ENCODE results near the gene USP34. TPM values are rescaled to one million over a fixed set of nuclear protein-coding genes. Genes with fewer than 3 reads are reported as not detected.

The USP34 gene
- total and polyA plus RNA-seq, 9 of the 15 experiments (the other 6 are each of a cell fraction or from before 2014, with no cell fraction given), result 19.8 to 108 (median 67.8) TPM

DNA sequence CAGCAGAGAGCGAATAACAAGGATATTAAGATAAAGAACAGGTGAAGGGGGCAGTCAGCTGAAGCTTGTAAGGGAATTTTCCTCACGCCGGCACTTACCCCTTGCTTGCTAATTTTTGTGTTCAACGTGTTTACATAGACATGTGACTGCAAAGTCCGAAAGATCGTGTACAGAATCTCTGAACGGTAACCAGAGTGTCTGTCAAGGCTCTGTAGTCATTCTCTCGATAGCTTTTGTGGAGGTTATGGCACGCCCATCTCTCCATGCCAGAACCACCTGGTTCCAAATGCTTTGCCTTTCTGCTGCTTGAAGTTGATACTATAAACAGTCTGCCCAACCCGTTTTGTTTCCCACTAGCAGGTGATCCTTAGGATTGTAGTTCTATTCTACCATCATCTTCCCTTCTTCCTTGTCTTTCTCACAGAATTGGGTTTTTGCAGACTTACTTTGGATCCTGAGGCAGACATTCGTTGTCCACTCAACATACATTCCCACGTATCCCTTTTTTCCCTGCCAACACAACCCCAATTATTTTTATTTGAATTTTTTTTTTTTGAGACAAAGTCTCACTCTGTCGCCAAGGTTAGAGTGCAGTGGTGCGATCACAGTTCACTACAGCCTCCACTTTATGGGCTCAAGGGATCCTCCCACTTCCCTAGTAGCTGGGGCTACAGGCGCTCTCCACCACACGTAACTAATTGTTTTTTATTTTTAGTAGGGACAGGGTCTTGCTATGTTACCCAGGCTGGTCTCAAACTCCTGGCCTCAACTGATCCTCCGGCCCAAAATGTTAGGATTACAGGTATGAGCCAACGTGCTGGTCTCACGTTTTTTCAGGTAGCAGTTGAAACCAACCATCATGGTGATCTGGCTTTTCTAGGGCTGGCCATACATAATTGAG is 1.3 kb upstream of the USP34 start (continued):
- TF ChIP-seq, protein P1, sequence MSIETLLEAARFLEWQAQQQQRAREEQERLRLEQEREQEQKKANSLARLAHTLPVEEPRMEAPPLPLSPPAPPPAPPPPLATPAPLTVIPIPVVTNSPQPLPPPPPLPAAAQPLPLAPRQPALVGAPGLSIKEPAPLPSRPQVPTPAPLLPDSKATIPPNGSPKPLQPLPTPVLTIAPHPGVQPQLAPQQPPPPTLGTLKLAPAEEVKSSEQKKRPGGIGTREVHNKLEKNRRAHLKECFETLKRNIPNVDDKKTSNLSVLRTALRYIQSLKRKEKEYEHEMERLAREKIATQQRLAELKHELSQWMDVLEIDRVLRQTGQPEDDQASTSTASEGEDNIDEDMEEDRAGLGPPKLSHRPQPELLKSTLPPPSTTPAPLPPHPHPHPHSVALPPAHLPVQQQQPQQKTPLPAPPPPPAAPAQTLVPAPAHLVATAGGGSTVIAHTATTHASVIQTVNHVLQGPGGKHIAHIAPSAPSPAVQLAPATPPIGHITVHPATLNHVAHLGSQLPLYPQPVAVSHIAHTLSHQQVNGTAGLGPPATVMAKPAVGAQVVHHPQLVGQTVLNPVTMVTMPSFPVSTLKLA (conservative IDR thresholded peaks at IDR 0.05), result peak; percentile 87 to 88
- TF ChIP-seq POLR2AphosphoS2 (IDR thresholded peaks at IDR 0.05; ENCODE audit: low read length), result peak; percentile 20; the same call in 1 of the 2 replicates

DNA sequence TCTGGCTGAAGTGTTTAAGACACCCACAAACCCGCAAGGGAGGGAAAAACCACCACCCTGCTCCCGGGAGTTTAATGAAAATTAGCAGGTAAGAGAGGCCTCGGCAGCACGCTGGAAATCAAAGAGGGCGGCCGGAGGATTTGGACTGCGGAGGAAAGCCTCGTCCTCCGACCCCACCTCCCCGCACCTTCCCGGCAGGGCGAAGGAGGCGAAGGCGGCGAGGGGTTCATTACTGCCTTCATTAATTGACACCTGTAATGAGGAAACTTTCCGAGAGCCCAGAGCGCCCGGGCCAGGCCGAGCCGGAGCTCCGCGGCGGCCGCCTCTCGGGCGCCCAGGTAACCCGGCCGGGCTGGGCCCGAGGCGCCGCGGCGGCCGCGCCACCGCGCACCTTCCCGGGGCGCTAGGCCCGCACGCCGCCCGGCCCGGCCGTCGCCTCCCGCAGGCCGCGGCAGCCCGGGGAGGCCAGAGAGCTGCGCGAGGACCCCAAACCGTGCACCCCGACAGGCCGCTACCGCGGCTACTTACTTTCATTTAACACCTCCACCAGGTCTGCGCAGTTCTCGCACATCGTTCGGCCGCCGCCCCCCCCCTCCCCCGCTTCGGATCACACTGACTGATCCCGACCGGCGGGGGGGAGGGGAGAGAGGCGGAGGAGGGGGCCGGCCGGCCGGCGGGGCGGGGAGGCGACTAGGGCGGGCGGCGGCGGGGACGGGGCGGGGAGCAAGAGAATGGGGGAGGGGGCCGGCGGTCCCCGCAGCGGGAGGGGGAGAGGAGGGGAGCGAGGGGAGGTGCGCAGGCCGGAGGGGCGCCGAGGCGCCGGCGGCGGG is 550 bp downstream of the USP34 start:
- ATAC-seq (peak; percentile 43), FAIRE-seq (no peak), DNase-seq (ENCODE audit: extremely low read depth in 1 of 4, low spot score in 3 of 4) (peak; percentile 90 to 92 (median 90))
- Histone ChIP-seq H3K27ac (ENCODE audit: extremely low read depth, low read depth, low read length) (peak overlapping the region; percentile 95), H3K4me1 (replicated peaks in 1 of 2; ENCODE audit: control insufficient read depth in 2 of 2, insufficient read depth in 2 of 2, low read length in 2 of 2) (peaks cover 16 to 23% of the 10 kb centered on the region in 2 experiments; a peak in 4 of 5 replicates), H3K9me1 (ENCODE audit: control insufficient read depth, insufficient read depth, low read length) (no peaks in the 10 kb centered on the region), H3K9ac (ENCODE audit: insufficient read depth in 1 of 2, low read depth in 2 of 2, low read length in 2 of 2) (peak overlapping the region; percentile 77 to 95), H2AFZ (ENCODE audit: low read depth, low read length) (no peak overlapping the region), H3K27me3 (ENCODE audit: control insufficient read depth in 2 of 2, insufficient read depth in 2 of 2, low read length in 2 of 2) (no peaks in the 10 kb centered on the region), H3K36me3 (ENCODE audit: control insufficient read depth, insufficient read depth, low read length) (peaks cover 21% of the 10 kb centered on the region; the same call in 2 of the 3 replicates), H3K9me3 (replicated peaks; ENCODE audit: control insufficient read depth, insufficient read depth, low read depth, low read length) (no peaks in the 10 kb centered on the region), H3K79me2 (ENCODE audit: control insufficient read depth, insufficient read depth, low read length) (peaks cover 76% of the 10 kb centered on the region), H3K4me2 (ENCODE audit: insufficient read depth, low read length) (peak overlapping the region; percentile 65), H4K20me1 (replicated peaks; ENCODE audit: control insufficient read depth, insufficient read depth, low read length) (no peaks in the 10 kb centered on the region), H3K4me3 (peak overlapping the region; percentile 75)
- CTCF ChIA-PET (ENCODE audit: low intra/inter-chr PET ratio), result no interaction called here
- POLR2A ChIA-PET, result interaction anchor here (0.5 to 1.2 kb wide), 2 partner anchors 10 to 32 kb away, joined by 3 to 4 read pairs; no protein-coding TSS in a partner anchor
- under 1% methylated on average over 50 of the region's 94 CpGs for WGBS (ENCODE audit: insufficient coverage, low coverage, missing lambda C conversion rate)
- intact Hi-C loops (cut with micrococcal nuclease) (loop anchor here (2.0 to 10.0 kb wide), 2 partner anchors 66 to 336 kb away; no protein-coding TSS in a partner anchor), in situ Hi-C loops (cut with MboI) (no loop called here)
- BruUV-seq (replicated peaks), result no TSS peak
- TF ChIP-seq MTA1 (IDR thresholded peaks at IDR 0.05; ENCODE audit: borderline replicate concordance) (no peak), CBX8 (IDR thresholded peaks at IDR 0.05; ENCODE audit: borderline replicate concordance, extremely low read depth, low read depth, low read length, poor library complexity, severe bottlenecking) (no peak), KLF13 (tag; IDR thresholded peaks at IDR 0.05; ENCODE audit: borderline replicate concordance, low read depth) (no peak)
- TF ChIP-seq, protein P2, sequence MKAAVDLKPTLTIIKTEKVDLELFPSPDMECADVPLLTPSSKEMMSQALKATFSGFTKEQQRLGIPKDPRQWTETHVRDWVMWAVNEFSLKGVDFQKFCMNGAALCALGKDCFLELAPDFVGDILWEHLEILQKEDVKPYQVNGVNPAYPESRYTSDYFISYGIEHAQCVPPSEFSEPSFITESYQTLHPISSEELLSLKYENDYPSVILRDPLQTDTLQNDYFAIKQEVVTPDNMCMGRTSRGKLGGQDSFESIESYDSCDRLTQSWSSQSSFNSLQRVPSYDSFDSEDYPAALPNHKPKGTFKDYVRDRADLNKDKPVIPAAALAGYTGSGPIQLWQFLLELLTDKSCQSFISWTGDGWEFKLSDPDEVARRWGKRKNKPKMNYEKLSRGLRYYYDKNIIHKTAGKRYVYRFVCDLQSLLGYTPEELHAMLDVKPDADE (conservative IDR thresholded peaks at IDR 0.05; ENCODE audit: control insufficient read depth, low read depth, low read length), result peak; percentile 41; the same call in 1 of the 2 replicates
- TF ChIP-seq, protein P3, sequence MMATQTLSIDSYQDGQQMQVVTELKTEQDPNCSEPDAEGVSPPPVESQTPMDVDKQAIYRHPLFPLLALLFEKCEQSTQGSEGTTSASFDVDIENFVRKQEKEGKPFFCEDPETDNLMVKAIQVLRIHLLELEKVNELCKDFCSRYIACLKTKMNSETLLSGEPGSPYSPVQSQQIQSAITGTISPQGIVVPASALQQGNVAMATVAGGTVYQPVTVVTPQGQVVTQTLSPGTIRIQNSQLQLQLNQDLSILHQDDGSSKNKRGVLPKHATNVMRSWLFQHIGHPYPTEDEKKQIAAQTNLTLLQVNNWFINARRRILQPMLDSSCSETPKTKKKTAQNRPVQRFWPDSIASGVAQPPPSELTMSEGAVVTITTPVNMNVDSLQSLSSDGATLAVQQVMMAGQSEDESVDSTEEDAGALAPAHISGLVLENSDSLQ (IDR thresholded peaks at IDR 0.05), result no peak

Data from K562 (cell line).